Esophagus squamous epithelium (tissue), 4 donors: ENCODE results near the gene MYO3B.

Experiments used
- CTCF ChIP-seq, 6 experiments: fragments of 450-650 bp in 4 of 6; fragments of 200-600 bp in 2 of 6; sonication (generic) in 2 of 6; IDR thresholded peaks; one replicate each; pipeline ENCODE4 v1.5.1; 2016 to 2019; ENCODE audit warnings: antibody characterized with exemption in 6 of 6, mild to moderate bottlenecking in 4 of 6, moderate library complexity in 4 of 6
- POLR2A ChIP-seq, 4 donors: fragments of 450-650 bp; IDR thresholded peaks; one replicate each; pipeline ENCODE4 v1.6.1; 2017; ENCODE audit warnings: antibody characterized with exemption in 4 of 4, mild to moderate bottlenecking in 4 of 4, moderate library complexity in 3 of 4

- TF ChIP-seq CTCF (IDR thresholded peaks at IDR 0.05), result no peak
- no peak for TF ChIP-seq POLR2A (IDR thresholded peaks at IDR 0.05)
Observed at GRCh38 chr2:170284205-170284604, 106.3 kb downstream of the MYO3B start.
